Adipose tissue (tissue), 3 donors: Measurements from ENCODE around the gene TMEM106C. TPM values are rescaled to one million over a fixed set of nuclear protein-coding genes. Genes with fewer than 3 reads are reported as not detected.

Experiments used
- H3K27ac ChIP-seq: one replicate; pipeline ENCODE4 v1.5.1; 2013; ENCODE audit warnings: low read depth, low read length
- WGBS, 3 donors: extraction: QIAGEN DNeasy Blood & Tissue Kit; methylation state at CpG; one replicate each; pipeline ENCODE4 v1.1.7; 2013; 5-methylcytosine and 5-hydroxymethylcytosine counted together
- polyA plus RNA-seq, 3 donors: library from polyadenylated mRNA; stranded (reverse); fragments of 200-250 nt; gene quantifications; one replicate each; pipeline ENCODE4 v1.2.3, GENCODE V29; 2013
- donor health status: healthy with polysubstance abuse.
- donor health status: Bipolar disorder and iron deficiency.
- donor health status: healthy.

The TMEM106C gene, protein sequence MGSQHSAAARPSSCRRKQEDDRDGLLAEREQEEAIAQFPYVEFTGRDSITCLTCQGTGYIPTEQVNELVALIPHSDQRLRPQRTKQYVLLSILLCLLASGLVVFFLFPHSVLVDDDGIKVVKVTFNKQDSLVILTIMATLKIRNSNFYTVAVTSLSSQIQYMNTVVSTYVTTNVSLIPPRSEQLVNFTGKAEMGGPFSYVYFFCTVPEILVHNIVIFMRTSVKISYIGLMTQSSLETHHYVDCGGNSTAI
- 10 to 100 TPM; 21.9 to 52.5 (median 37.9) TPM for polyA plus RNA-seq

DNA sequence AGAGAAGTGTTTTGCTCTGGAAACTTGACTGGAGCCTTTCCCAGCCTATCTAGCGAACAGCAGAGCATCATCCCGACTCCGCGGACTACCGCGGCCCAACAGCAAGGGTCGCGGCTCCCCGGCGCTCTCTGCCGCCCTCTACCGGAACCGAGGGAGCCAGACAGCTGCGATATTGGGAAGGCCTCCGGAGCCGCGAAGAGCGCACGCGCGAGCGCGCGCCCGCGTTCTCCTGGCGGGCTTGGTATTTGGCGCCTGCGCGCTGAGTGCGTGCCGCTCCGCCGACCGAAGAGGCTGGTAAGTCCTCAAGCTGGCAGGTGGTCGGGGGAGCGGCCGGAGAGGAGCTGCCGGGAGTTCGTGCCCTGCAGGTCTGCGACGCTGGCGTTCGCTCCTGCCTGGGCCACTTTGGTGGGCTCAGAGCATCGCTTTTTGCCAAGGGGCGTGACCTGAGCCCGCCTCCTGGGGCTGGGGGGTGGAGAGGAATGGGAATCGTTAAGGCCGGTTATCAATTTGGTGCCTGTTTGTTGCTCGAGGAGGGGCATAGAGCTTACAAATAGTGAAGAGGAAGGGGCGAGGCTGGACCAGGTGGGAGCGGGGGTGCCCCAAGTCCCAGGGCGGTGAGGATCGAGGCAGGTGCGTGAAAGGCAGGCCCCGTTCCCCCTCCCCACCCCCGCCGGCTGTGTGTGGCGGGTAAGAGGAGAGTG is at the start of gene TMEM106C:
Gene TMEM106C (plus strand): TSS at position 257 of the 701 bp plus-strand sequence. CDS start 641 bp downstream, outside the sequence.
- no peak within 1 kb of the TSS for H3K27ac ChIP-seq
- WGBS, 3 donors = 0 to 1% (median 0%) methylated on average over 58 to 59 of the region's 59 CpGs

DNA sequence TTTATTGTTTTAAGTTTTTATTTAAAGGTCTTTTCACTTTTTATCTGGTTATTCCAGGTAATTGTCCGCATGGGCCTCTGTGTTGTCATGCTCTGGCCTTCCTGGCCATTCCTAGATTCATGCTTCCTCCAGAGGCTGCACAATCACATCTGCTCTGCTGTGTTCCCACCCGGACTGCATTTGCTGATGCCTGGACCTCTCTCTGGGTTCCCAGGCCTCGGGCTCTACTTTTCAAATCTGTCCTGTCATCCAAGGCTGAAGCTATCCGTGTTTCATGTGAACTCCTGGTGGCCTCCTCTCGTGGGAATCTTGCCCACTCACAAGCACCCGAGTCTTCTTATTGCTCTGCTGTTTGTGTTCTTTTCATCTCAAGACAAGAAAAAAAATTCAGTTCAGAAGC is 42.5 kb upstream of the TMEM106C start:
- WGBS, 3 donors = 63 to 70% (median 65%) methylated on average over 6 of the region's 6 CpGs
- no peak overlapping the region for H3K27ac ChIP-seq

DNA sequence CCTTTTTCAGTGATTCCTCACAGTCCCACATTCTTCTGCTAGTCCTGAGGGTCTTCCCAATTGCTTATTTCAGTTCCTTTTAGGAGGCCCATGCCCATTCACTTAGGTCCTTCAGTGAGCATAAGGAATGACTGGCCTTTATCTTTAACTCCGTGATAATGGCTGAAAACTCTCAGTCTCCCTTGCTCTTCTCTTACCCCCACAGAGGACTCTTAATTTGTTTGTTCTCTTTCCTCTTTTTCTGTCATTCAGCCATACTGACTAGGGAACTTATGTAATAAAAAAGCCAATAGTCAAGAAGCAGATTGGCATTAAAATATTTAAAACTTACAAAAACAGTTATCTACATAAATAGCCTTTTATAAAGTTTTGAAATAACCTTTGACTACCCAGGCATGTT is 41.5 kb upstream of the TMEM106C start:
- H3K27ac ChIP-seq = no peak overlapping the region
- WGBS, 3 donors = 68 to 82% (median 75%) methylated on average over 1 of the region's 1 CpG

DNA sequence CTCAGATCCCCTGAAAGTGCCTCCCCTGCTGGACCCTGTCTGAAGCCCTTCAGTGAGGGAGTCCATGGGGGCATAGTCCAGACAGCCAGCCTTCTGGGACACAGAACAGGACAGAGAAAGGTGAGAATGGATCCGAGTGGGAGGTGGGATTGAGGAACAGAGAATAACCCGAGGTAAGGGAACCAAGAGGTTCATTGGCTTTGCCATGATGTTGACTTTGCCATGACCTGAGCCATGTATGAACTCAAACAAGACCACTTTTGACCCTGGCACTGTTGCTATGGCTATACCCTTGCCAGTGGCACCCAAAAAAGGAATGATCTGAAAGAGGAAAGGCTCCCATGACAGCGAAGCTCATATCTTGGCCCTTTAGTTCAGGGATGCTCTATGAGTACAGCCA is 36.0 kb upstream of the TMEM106C start:
- whole genome bisulfite sequencing, 3 donors = 81 to 91% (median 89%) methylated on average over 3 of the region's 3 CpGs

GRCh38 chr12:47930634-47931033 is 32.8 kb upstream of the TMEM106C start:
- 87 to 94% (median 93%) methylated on average over 5 of the region's 5 CpGs for WGBS, 3 donors
- H3K27ac ChIP-seq = no peak overlapping the region

More for the DNA sequence above, 36.0 kb upstream of the TMEM106C start:
- H3K27ac ChIP-seq = no peak overlapping the region

DNA sequence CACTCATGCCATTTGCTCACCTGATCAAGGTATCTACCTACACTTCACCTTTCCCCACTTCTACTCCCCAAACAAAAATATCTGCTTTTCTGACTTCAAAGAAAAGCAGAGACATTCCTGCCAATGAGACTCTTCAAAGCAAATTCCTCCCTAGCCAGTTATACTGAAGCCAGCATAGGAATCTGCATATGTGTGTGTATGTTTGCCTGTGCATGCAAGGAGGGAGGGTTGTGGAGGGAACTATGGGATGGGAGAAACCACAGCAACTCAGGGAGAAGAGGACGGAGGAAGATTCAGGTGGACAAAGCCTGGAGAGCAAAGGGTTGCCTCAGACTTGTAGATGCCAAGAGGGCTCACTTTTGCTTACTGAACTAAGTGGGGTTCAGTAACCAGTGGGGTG is 32.2 kb upstream of the TMEM106C start:
- WGBS, 3 donors = 31 to 90% (median 72%) methylated on average over 1 of the region's 1 CpG
- H3K27ac ChIP-seq = no peak overlapping the region

- WGBS, 3 donors = 34 to 57% (median 43%) methylated on average over 9 of the region's 9 CpGs
- H3K27ac ChIP-seq = no peak overlapping the region
These were observed 28.2 kb upstream of the TMEM106C start for GRCh38 chr12:47935184-47935583.

DNA sequence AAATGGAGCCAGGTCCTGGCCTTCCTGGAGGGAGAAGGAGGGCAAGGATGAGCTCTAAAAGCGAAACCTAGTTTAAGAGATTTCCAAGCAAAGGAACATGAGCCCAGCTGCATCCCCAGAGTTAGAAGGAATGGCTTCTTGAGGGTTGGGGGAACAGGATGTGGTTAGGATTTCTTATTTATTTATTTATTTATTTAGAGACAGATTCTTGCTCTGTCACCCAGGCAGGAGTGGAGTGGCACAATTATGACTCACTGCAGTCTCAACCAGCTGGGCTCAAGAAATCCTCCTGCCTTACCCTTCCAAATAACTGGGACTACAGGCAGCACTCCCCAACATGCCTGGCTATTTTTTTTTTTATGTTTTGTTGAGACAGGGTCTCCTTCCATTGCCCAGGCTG is 25.3 kb upstream of the TMEM106C start:
- no peak overlapping the region for H3K27ac ChIP-seq
- 85 to 96% (median 91%) methylated on average over 1 of the region's 1 CpG for WGBS, 3 donors

- no peak overlapping the region for H3K27ac ChIP-seq
- 94 to 95% (median 94%) methylated on average over 4 of the region's 4 CpGs for WGBS, 3 donors
These were observed 24.8 kb upstream of the TMEM106C start for GRCh38 chr12:47938594-47938993.

DNA sequence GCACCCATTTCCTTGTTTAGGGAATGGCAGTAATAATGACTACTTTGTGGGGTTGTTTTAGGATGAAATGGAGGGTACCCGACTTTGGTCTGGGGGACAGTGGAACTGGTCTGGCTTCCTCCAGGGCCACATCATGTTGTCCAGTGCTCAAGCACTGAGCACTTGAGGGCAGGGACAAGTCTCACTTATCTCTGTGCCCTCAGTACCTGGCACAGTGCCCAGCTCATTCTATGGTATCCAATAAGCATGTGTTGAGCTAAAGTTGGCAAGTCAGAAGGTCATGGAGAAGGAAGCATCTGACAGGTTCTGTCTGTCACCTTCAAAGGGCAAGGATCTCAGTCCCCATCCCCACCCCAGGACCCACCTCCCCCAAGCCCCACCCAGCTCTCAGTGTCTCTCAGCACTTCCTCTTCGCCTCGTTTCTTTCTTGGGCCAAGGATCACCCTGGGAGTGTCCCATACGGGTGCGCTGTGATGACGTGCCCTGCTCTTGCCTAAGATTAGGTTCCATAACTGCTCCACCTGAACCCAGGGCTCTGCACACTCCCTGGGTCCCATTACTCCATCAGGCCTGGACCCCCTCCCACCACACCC is 24.3 kb upstream of the TMEM106C start:
- H3K27ac ChIP-seq = no peak overlapping the region
- 77 to 83% (median 81%) methylated on average over 6 of the region's 6 CpGs for WGBS, 3 donors

- no peak overlapping the region for H3K27ac ChIP-seq
- 84 to 96% (median 87%) methylated on average over 10 of the region's 10 CpGs for WGBS, 3 donors
These were observed 22.5 kb upstream of the TMEM106C start for GRCh38 chr12:47940773-47941474.

- WGBS, 3 donors = 78 to 88% (median 80%) methylated on average over 9 of the region's 9 CpGs
These were observed 22.0 kb upstream of the TMEM106C start for GRCh38 chr12:47941475-47941780.

DNA sequence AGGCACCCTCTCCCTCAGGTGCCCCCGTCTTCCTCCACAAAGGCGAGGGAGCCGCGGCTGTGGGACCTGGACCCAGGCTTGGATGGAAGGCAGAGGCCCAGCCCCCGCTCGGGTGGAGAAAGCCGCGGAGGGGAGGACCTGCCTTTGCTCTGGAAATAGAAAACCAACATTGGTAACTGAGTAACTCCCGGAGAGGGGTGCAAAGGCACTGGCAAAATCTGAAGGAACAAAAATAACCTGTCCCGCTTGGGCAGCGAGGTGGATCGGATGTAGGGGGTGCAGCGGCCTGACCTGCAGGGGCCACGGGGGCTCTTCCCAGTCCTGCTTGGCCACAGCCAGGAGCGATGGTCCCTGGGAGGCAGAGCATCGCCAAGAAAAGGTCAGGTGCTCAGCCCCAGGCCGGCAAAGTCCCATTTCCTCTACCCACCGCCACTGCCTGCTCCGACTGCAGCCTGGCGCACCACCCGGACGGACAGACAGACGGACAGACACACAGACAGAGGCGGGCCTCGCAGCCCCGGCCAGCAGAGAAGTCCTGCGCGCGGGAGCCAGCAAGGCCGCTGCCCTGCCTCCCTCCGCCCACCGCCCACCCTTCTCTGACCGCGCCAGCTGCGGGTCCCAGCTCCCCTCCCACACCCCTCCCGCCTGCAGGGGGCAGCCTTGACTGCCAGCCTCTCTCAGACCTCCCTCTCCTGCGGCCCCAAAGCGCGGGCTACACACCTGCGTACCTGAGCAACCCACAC is 21.4 kb upstream of the TMEM106C start:
- 19 to 39% (median 32%) methylated on average over 33 to 40 of the region's 40 CpGs for WGBS, 3 donors

More at GRCh38 chr12:47941475-47941780, 22.0 kb upstream of the TMEM106C start:
- H3K27ac ChIP-seq = no peak overlapping the region

DNA sequence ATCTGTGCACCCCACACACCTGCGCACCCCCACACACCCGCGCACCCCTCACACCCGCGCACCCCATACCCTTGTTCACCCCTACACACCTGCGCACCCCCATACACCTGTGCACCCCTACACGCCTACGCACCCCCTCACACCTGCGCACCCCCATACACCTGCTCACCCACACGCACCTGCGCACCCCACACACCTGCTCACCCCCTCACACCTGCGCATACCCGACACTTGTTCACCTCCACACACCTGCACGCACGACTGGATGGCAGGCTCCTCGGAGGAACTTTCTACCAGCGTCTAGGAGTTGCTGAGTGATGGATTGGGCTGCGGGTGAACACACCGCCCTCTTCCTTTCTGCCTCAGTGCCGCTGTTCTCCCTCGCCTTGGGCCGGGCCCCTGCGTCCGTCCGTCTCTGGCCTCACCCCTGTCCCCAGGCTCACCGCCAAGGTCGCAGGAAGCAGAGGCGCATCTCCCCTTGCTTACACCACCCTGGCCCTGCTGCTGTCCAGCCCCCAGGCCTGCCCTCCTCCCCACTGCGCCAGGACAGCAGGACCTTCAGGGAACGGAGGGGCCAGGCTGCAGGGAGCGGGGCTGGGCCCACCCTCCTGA is 20.7 kb upstream of the TMEM106C start:
- 52 to 68% (median 65%) methylated on average over 29 to 31 of the region's 31 CpGs for WGBS, 3 donors
- H3K27ac ChIP-seq = no peak overlapping the region

More for the DNA sequence above, 21.4 kb upstream of the TMEM106C start:
- no peak overlapping the region for H3K27ac ChIP-seq

DNA sequence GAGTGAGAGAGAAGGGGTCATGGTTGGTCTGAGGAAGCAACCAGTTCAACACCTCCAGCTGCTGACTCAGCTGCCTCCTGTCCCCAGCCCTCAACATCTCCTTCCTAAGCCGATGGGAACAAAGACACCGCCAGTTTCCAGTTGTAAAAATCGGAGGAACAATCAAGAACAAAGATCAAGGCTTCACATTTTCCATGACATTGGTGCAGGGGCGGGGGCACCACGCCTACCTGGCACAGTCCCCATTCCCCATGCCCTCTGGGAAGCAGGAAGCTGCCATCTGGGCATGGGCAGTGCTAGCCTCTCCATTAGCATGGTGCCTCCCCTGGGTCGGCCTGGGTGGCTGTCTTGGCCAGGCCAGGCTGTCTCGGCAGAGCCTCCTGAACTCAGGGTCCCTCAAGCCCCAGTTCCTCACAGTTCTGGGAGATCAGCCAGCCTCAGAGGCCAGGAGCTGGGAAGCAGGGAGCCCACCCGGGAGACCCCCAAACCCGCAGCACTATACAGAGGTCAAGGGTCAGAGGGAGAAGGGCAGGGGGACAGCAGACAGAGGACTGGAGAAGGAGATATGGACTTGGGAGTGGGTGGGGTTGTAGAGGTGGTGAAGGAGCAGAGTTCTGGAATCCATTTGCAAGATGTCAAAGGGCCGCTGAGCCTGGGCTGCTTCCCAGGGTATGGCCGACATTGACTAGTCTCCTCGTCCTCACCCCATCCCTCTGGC is 19.6 kb upstream of the TMEM106C start:
- H3K27ac ChIP-seq = no peak overlapping the region
- WGBS, 3 donors = 60 to 67% (median 66%) methylated on average over 12 of the region's 12 CpGs

GRCh38 chr12:47944685-47945340 is 18.6 kb upstream of the TMEM106C start:
- H3K27ac ChIP-seq = no peak overlapping the region
- 84 to 86% (median 84%) methylated on average over 6 of the region's 6 CpGs for WGBS, 3 donors

DNA sequence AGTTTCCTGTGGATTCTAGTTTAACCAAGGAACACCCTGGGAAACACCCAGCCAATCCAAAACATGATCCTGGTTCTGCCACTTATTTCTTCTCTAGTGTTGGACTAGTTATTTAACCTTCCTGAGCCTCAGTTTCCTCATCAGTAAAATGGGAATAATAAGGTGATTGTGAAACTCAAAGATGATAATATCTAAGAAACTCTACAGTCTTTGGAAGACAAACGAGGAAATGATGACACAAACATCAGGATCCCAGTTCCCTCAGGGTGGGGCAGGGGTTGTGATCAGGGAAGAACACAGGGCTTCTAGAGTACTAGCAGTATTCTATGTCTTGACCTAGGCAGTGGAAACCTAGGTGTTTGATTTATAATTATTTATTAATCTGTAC is 18.1 kb upstream of the TMEM106C start:
- no peak overlapping the region for H3K27ac ChIP-seq

More for the DNA sequence above, 18.1 kb upstream of the TMEM106C start:
- 39 to 59% (median 47%) methylated on average over 1 of the region's 1 CpG for WGBS, 3 donors
